HG02870 (cell line): ENCODE measurements around the gene LRIG3.
"Not testable (repeated sequence)": the region's sequence is repeated elsewhere in the genome, so short reads cannot be mapped to it uniquely, and the experiment has no call there.

Source experiments
- ATAC-seq: cut with Tn5 transposase; IDR thresholded peaks from one replicate; pipeline ENCODE4 v1.9.1; 2021; ENCODE audit warnings: mild to moderate bottlenecking, moderate library complexity; ENCODE audit not compliant: unreplicated experiment

LRIG3 gene

DNA sequence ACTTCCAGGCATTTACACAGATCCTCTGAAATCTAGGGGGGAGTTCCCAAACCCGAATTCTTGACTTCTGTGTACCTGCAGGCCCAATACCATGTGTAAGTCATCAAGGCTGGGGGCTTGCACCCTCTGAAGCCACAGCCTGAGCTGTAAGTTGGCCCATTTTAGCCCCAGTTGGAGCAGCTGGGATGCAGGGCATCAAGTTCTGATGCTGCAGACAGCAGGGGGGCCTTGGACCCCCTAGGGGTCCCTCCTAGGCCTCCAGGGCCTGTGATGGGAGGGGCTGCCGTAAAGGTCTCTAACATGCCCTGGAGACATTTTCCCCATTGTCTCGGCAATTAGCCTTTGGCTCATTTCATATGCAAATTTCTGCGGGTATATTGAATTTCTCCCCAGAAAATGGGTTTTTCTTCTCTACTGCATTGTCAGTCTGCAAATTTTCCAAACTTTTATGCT is 59.5 kb downstream of the LRIG3 start:
- no peak for ATAC-seq

DNA sequence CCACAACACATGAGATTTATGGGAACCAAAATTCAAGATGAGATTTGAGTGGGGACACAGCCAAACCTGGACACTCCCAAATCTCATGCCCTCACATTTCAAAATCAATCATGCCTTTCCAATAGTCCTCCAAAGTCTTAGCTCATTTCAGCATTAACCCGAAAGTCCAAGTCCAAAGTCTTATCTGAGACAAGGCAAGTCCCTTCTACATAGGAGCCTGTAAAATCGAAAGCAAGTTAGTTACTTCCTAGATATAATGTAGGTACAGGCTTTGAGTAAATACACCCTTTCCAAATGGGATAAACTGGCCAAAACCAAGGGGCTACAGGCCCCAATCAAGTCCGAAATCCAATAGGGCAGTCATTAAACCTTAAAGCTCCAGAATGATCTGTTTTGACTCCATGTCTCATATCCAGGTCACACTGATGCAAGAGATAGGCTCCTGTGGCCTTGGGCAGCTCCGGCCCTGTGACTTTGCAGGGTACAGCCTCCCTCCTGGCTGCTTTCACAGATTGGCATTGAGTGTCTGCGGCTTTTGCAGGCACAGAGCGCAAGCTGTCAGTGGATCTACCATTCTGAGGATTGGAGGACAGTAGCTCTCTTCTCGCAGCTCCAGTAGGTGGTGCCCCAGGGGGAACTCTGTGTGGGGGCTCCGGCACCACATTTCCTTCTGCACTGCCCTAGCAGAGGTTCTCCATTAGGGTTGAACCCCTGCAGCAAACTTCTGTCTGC is 60.1 kb downstream of the LRIG3 start:
- ATAC-seq = no peak

DNA sequence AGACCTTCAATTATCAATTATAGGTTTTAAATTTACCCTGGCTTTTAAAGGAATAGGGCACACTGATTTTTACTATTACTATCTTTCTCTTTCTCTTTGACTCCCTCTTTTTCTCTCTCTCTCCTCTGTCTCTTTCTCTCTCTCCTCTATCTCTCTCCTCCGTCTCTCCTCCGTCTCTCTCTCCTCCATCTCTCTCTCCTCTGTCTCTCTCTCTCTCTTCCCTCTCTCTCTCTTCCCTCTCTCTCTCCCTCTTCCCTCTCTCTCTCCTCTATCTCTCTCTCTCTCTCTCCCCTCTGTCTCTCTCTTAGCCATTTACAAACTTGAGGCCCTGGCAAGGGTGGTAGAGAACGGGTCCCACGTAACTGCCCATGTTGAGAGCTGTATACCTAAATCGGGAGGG is 62.3 kb downstream of the LRIG3 start:
- ATAC-seq = no peak

DNA sequence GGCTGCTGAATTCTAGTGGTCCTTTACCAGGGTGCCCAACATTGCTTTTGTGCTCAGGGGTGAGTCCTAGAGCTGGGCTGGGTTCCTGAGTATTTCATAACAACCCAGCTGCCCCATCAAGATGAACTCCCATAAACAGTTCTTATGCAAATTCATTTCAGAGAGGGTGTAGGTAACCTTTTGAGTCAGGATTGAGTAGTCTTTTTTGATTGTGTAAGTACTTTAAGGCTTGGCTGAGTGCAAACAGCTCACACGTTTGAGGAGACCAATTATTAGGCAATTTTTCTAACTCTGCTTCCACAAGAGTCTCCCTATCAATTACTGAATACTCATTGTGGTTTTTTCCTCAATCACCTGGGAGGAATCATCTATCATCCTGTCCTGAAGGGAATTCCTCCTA is 63.1 kb downstream of the LRIG3 start:
- not testable (repeated sequence) for ATAC-seq

DNA sequence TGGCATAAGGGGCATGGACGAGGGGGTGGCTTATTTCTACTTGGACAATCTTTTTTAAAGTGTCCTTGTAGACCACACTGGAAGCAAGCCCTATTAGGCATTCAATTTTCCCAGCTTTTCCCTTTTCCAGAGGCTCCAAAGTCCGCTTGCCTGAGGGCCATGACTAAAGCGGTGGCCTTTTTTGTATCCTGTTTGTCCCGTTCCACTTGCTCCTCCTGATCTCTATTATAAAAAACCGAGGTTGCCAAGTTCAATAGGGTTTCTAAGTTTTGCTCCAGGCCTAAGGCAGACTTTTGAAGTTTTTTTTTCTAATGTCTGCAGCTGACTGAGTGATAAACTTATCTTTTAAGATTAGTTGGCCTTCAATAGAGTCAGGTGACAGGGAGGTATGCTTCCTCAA is 64.7 kb downstream of the LRIG3 start:
- ATAC-seq = not testable (repeated sequence)

DNA sequence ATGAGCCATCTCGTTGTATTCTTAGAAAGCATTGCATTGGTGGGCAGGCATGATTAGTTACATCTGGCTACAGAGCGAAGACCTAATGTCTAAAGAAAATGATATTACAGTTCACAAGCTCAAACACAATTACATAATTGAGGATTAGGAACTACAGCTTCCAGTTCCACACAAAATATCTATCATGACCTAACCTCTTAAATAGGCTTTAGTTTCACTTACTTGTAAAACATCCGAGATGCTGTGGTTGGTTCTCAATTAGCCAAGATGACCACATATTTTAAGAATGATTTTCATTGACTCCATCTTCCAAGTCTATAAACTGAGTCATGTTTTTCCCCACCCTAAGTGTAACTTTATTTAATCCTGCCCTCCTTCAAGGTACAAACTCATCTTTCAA is 69.5 kb downstream of the LRIG3 start:
- ATAC-seq = no peak

DNA sequence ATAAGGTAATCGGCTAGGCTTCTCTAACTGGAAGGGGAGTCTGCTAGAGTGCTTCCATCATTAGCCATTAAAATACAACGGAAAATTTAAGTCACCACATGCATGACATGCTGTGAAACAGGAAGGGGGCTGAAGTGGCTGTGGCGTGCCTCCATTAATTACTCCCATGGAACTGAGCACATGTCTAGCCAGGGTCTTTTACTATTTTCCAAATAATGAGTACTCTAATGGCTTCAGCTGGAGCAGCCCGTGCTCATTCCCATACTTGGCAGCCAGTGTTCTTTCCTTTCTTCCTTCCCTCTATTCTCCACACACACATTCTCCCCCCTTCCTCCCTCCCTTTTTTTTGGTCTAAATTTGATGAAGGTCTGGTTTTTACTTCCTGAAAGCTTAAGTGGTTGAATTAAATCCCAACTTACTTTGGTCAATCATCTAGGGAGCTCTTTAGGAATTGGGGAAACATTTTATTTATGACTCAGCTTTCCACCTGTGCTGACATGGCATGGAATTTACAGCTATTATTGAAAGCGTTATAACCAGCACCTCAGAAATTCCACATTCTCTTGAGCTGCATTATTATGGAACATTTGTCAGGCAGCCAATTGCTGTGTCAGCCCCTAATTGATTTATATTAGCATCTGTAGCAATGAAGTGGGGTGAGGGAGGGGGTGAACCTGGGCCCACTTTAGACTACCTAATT is 72.3 kb downstream of the LRIG3 start:
- ATAC-seq = no peak

DNA sequence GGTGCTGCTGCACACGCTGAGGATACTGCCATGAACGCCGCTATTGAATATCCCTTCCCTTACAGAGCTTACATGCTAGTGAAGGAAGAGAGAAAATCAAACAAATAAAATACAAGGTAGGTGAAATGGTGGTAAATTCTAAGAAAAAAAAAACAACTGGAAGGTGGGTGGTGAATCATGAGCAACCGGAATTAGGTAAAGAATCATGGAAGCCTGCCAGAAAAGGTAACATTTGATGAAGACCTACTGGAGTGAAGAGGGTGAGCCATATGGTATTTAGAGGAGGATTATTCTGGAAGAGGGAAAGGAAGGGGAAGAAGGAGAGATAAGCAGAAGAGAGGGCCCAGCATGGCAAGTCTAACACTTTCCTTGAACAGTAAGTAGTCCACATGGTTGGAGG is 76.1 kb downstream of the LRIG3 start:
- ATAC-seq = no peak

DNA sequence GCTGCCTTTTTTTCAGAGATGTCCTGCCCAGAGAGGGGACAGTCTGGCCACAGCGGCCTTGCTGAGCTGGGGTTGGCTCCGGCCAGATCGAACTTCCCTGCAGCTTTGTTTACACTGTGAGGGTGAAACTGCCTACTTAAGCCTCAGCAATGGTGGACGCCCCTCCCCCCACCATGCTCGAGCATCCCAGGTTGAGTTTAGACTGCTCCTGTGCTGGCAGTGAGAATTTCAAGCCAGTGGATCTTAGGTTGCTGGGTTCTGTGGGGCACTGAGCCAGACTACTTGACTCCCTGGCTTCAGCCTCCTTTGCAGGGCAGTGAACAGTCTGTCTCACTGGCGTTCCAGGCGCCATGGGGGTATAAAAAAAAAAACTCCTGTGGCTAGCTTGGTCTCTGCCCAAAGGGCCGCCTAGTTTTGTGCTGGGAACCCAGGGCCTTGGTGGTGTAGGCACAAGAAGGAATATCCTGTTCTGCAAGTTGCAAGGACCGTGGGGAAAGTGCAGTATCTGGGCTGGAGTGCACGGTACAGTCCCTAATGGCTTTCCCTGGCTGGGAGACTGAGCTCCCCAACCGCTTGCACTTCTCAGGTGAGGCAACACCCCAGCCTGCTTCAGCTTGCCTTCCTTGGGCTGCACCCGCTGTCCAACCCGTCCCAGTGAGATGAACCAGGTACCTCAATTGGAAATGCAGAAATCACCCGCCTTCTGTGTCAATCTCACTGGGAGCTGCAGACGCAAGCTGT is 79.1 kb downstream of the LRIG3 start:
- no peak for ATAC-seq

DNA sequence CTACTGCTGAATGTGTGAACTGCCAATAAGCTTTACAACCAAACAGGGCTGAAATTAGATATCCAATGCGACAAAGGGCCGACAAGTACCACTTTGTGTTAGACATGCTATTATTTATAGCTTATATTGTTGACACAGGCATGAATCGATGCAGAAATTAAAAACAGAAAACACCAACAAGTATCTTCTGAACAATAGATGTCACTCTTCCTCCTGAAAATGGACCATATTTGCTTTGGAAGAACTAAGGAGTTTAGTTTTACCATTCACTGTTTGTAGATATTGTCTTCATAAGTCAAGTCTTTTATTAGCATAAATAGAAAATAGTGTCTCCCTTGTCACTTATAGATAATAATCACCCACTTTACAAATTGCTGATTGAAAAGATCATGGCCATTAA is 86.5 kb downstream of the LRIG3 start:
- ATAC-seq = no peak

DNA sequence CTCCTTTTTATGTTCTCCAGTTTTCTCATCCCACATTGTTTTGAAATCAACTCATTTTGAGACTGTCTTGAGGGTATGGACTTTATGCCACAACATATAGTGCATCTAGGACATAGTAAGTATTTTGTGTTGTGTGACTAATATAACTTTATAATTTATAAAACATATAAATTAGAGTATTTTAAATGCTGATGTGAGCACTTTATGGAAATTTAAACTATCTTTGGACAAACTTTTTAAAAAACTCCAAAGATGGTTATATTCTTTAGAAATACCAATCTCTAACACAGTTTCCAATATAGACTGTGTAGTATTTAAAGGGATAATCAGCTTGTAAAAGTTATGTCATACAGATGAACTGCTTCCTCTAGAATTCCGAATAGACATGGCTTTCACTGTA is 87.4 kb downstream of the LRIG3 start:
- no peak for ATAC-seq
